ENCODE results near the gene TCN2.
"Not testable (repeated sequence)": the region's sequence is repeated elsewhere in the genome, so short reads cannot be mapped to it uniquely, and the experiment has no call there.

TCN2 gene

DNA sequence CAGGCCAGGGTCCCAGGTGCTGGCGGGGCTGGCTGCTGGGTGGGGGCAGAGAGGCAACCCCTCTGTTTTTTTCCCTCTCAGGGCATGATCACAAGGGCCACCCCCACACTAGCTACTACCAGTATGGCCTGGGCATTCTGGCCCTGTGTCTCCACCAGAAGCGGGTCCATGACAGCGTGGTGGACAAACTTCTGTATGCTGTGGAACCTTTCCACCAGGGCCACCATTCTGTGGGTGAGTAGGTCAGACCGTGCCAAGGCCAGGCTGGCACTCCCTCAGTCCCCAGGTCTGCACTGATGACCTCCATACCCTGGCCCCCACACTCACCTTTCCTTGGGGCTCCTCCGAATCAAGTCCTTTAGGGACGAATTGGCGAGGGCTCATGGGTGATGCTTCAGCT lies 7.3 kb downstream of the TCN2 start:
- DNase-seq: no peak

DNA sequence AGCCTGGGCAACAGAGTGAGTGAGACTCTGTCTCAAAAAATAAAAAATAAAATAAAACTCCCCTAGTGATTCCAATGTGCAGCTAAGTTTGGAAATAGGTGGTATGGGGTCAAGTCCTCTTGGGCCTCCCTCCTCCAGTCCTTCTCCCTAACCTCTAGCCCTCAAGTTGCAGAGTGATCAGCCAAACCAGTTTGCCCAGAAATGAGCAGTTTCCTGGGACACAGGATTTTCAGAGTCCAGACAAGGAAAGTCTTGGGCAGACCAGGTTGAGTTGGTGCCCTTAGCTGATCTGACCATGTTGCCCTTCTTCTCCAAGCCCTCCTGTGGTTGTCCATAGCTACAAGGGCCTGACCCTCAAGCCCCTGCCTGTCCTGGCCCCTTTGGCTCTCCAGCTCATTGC lies 7.9 kb downstream of the TCN2 start:
- DNase-seq: no peak

DNA sequence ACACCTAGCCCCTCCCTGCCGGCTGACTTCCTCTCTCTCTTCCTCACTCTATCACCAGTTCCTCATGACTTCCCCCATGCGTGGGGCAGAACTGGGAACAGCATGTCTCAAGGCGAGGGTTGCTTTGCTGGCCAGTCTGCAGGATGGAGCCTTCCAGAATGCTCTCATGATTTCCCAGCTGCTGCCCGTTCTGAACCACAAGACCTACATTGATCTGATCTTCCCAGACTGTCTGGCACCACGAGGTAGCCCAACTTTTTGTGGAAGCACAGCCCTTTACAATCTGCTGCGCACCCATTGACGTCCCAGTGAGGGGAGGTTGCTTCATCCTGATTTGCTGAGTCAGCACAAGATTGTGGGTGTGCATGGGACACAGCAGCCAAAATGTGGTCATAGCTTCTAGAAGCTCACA lies 8.6 kb downstream of the TCN2 start:
- no peak for DNase-seq

DNA sequence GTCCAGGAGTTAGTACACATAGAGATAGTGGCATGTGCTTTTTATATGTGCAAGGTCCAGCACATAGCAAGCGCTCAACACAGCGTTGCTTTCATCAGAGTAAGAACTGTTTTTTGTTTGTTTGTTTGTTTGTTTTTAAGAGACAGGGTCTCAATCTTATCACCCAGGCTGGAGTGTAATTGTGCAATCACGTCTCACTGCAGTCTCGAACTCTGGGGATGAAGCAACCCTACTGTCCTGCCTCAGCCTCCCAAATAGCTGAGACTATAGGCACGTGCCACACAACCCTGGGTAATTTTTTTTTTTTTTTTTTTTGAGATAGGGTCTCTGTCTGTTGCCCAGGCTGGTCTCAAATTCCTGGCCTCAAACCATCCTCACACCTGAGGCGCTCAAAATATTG lies 10.8 kb downstream of the TCN2 start:
- DNase-seq: no peak

DNA sequence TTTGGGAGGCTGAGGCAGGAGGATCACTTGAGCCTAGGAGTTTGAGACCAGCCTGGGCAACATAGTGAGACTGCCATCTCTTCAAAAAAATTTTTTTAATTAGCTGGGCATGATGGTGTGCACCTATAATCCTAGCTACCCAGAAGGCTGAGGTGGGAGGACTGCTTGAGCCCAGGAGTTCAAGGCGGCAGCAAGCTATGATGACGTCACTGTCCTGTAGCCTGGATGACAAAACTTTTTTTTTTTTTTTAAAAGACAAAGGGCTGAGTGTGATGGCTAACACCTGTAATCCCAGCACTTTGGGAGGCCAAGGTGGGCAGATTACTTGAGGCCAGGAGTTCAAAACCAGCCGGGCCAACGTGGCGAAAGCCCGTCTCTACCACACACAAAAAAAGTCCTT lies 12.9 kb downstream of the TCN2 start:
- DNase-seq: not testable (repeated sequence)

DNA sequence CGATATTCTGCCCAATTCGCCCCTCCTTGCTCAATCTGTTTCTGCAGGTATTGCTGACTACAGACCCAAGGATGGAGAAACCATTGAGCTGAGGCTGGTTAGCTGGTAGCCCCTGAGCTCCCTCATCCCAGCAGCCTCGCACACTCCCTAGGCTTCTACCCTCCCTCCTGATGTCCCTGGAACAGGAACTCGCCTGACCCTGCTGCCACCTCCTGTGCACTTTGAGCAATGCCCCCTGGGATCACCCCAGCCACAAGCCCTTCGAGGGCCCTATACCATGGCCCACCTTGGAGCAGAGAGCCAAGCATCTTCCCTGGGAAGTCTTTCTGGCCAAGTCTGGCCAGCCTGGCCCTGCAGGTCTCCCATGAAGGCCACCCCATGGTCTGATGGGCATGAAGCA lies 19.4 kb downstream of the TCN2 start:
- DNase-seq: no peak

DNA sequence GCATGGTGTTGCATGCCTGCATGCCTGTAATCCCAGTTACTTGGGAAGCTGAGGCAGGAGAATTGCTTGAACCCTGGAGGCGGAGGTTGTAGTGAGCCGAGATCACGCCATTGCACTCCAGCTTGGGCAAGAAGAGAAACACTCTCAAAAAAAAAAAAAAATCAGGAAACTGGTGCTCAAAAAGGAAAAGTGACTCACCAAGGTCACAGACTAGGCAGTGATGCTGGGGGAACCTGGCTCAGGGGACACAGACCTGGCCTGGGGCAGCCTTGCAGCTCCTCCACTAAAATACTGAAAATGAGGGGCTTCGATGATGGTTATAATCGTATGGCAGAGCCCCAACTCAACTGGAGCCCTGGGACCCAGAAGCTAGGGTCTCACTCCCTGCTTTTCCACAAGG lies 20.5 kb downstream of the TCN2 start:
- no peak for DNase-seq

DNA sequence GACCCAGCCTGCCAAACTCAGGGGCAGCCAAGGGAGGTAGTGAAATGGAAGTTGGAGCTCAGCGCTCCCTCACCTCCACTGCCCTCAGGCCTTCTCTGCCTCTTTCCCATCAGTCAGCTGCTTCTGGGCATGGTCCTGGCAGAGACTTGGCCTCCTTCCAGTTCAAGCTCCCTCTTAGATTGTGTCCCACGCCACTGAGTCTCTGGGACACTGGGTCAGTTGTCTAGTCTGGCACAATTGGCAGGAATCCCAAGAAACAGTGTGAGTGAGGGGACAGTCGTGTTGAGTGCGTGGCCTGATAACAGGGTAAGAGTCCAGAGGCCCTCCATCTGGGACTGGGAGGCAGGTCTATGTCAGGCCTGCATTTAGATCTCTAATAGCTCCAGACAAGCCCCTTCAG lies 21.5 kb downstream of the TCN2 start:
- DNase-seq: no peak

DNA sequence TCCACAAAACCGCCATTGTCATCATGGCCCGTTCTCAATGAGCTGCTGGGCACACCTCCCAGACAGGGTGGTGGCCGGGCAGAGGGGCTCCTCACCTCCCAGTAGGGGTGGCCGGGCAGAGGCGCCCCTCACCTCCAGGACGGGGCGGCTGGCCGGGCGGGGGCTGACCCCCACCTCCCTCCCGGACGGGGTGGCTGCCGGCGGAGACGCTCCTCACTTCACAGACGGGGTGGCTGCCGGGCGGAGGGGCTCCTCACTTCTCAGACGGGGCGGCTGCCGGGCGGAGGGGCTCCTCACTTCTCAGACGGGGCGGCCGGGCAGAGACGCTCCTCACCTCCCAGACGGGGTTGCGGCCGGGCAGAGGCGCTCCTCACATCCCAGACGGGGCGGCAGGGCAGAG lies 24.5 kb downstream of the TCN2 start:
- DNase-seq: not testable (repeated sequence)

DNA sequence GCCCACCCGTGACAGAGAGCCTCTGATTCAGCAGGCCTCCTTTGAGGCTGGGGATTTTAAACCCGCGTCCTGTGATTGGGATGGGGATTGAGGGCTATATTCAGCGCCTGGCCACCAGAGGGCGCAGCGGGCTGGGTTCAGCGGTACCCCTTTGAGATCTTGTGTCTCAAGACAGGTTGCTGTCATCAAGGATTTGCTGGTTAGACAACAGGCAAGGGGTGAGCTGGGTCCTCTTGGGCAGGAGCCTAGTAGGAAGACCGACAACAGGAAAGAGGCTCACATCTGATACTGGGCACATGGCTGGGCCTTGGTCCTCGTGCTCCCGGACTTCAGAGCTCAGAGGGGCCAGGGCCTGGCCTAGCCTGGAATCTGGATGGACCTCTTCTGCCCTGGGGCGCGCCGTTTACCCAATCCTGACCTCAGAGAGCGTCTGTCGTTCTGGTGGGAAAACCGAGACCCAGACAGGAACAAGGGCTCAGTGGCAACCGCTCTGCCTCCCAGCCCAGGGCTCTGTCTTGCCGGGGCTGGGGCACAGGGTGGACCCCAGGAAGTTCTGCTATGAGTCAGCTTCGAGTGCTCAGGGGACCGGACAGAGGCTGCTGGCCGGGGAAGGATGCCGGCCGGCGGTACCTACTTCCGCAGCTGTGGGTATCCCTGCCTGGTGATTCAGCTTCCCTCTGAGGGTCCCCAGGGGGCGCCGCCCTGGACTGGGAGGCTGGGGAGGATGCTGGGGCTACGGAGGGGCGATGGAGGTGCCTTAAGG lies 27.7 kb downstream of the TCN2 start:
- peak; percentile 63 for DNase-seq

DNA sequence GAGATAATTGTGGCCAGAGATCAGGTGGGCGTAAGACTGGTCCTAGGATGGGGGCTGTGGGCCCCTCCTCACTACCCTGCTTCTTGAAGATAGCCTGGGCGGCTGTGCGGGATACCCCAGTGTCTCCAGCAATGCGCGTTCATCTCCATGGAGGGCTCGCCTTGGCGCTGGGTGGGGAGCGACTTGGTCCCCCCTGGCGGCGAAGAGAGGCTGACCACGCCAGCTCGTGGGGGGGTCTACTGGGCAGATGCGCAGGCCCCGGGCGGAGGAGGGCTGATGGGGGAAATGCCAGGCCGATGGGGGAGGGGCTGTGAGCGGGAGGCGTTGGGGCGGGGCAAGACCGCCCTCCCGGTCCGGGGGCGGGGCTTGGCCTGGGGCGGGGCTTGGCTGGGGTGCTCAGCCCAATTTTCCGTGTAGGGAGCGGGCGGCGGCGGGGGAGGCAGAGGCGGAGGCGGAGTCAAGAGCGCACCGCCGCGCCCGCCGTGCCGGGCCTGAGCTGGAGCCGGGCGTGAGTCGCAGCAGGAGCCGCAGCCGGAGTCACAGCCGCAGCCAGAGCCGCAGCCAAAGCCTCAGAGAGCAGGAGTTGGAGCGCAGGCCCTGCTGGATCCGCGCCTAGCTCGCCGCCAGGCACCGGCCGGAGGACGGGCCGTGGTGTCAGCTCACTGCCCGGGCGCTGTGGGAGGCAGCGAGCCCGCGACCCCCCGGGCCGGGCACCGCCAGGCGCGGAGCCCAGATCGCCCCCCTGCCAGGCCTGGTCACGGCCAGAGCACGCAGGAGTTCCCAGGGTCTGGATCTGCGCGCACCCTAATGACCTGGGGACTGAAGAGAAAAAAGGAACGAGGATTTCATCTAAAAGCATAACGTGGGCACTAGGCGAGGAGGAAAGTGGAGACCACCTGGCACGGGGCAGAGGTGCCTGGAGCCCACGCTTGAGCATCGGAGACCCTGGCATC lies 28.6 kb downstream of the TCN2 start, which contains the start of gene SLC35E4:
TSS of gene SLC35E4 (plus strand) at position 509 of the 953 bp plus-strand sequence. CDS start 670 bp downstream, outside the sequence.
- peak; percentile 55 for DNase-seq

DNA sequence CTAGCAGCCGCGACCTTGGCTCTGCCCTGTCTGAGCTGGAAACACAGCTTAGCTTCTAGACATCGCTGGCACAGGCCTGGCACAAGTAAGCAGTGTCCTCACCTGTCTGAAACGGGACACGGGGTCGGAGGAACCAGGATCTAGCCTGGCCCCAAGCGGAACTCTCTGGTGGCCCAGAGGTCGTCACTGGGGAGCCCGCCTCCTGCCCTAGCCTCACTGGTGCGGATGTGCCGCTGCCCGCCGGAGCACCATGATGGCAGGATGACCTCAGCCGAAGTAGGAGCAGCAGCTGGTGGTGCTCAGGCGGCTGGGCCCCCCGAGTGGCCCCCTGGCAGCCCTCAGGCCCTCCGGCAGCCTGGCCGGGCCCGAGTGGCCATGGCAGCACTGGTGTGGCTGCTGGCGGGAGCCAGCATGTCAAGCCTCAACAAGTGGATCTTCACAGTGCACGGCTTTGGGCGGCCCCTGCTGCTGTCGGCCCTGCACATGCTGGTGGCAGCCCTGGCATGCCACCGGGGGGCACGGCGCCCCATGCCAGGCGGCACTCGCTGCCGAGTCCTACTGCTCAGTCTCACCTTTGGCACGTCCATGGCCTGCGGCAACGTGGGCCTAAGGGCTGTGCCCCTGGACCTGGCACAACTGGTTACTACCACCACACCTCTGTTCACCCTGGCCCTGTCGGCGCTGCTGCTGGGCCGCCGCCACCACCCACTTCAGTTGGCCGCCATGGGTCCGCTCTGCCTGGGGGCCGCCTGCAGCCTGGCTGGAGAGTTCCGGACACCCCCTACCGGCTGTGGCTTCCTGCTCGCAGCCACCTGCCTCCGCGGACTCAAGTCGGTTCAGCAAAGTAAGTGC lies 29.5 kb downstream of the TCN2 start:
- DNase-seq: no peak

DNA sequence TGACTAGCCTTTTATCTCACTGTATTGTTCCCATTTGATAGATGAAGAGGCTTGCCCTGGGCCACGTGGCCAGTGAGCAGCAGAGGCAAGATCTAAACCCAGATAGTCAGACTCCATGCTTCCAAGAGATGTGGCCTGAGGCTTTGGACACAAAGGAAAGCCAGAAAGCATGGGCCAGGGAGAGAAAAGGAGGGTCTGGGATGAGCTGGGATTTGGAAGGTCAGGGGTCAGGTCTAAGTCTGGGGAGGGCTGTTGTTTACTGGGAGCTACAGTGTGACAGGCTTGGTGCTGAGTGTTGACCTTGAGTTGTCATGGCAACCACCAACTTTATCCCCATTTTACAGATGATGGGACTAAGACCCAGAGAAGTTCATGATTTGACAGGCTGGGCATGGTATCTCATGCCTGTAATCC lies 30.7 kb downstream of the TCN2 start:
- no peak for DNase-seq

DNA sequence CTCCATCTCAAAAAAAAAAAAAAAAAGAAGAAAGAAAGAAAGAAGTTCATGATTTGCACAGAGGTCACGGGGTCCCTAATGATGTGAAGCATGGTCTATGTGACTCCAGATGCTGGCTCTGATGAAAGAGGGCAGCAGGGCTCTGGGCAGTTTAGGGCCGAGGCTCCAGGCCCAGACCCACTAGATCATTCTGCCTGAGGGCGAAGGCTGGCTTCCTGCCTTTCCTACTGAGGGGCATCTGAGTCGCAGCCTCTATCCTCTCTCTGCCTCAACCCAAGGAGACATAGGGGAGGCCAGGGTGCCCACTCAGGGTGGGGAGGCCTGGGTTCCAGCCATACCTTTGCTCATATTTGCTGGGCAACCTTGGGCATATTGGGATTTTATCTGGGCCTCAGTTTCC lies 33.4 kb downstream of the TCN2 start:
- DNase-seq: no peak

DNA sequence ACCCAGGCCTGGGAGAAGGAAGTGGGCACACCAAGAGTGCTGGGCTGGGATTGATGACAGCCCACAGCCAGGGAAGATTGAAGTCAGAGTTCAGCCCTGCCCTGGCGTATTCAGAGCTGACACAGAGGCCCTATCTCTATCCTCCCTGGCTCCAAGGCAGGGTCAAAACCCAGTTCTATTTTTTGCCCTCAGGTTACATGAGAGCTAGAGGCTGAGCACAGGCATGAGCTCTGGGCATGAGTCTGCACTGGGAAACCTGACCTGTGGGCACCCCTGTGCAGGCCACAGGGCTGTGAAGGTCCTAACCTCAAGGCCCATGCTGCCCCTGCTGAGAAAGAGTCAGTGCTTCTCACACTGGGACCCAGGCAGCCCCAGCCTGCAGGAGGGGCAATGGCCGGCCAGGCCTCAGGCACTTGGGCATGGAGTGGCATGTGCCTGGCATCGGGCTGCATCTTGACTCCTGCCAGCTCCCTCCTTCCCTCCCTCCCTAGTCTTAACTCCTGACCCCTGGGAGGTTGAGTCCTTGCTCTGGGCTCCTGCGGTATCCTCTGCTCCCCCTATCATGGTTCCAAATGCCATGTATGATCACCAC lies 34.0 kb downstream of the TCN2 start:
- peak; percentile 18 for DNase-seq

DNA sequence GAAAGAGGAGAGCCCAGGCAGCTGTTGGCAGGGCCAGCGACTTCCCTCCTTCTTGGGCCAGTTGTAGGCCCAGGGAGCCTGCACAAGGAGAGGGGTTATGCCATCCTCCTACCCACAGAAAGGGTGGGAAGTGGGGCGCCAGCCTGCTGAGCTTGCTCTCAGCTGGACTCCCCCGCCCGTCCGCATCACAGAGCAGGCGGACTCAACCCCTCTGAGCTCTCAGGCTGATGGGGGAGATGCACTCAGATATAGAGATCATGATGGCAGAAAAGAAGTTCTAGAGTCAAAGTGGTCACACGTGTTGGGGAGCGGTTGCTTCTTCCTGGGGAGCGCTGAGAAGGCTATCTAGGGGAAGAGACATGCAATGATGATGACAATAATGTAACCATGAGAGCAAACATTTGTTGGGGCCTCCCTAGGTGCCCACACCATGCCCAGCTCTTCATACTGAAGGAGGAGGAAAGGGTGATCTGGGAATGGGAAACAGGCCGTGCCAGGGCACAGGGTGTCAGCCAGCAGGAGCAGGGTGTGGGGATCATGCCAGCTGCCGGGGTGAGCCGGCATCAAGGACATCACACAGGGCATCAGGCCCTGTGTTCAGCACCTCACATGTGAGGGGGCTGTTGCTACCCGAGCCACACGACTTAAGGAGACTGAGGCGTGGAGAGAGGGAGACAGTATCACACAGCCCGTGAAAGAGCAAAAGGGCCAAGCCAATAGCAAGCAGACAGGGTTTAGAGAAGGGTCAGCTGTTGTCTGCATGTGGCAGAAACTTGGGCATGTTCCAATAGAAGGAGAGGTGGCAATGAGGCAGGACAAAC lies 36.3 kb downstream of the TCN2 start:
- no peak for DNase-seq

DNA sequence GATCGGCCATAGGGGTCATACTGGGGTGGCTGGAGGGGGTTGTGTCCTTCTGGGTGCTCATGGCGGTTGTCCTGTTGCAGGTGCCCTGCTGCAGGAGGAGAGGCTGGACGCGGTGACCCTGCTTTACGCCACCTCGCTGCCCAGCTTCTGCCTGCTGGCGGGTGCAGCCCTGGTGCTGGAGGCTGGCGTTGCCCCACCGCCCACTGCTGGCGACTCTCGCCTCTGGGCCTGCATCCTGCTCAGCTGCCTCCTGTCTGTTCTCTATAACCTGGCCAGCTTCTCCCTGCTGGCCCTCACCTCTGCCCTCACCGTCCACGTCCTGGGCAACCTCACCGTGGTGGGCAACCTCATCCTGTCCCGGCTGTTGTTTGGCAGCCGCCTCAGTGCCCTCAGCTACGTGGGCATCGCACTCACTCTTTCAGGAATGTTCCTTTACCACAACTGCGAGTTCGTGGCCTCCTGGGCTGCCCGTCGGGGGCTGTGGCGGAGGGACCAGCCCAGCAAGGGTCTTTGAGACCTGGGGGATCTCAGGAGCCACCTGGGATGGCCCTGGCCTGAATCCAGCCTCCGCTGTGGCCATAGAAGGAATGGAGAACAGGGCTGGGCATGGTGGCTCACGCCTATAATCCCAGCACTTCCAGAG lies 39.7 kb downstream of the TCN2 start:
- no peak for DNase-seq

DNA sequence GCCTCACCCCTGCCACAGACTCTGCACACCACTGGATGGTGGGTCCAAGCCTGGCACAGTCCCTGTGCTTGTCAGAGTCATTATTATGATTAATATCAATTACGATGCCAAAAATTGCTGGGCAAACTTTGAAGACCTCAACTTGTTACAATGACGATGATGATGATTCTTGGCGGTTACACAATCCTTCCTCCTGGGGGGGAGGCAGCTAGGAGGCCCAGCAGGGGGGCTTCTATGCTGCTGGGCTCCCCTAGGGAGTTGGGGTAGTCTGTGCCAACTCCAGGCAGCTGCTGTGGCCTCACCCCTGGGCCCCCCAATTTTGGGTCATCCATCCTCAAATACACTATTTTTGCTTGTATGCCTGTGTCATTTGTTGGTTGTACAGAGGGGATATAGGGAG lies 40.6 kb downstream of the TCN2 start:
- no peak for DNase-seq

DNA sequence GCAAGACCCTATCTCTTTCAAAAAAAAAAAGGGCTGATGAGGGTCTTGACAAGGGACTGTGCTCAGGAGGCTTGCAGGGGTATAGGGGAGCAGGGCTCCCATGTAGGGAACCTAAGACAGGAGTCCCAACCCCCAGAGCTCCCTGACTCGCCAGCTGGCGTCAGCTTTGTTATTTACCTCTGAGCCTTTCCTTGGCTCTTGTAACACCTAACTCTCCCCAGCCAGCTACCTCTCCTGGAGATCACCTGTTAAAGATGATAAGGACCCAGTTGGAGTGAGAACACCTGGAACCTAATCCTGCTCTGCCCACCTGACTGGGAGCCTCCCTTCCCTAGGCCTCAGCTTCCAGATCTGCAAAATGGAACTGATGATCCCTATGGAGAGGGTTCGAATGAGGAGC lies 41.9 kb downstream of the TCN2 start:
- no peak for DNase-seq

DNA sequence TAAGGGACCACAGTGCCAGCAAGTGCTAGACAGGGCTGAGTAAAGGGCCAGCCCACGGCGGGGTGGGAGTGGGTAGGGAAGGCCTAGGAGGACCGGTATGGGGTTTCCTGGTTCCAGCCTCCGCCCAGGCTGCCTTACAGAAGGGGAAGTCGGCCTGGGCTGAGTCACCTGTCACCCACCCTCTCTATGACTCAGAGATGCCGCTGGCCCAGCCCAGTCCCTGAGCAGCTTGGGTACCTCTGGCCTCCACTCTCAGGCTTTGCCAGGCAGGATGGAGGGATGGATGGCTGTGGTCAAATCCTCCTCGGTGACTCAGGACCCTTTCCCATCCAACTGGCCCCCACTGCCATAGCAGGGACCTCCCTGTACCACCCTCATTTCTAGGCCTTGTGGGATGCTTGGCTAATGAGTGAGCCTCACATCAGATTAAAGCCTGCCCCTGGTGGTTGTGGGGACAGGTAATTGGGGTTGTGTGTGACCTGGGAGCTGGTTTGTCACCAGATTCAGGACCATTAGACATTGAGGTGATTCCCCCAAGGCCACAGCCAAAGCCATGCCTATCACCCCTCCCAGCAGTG lies 42.5 kb downstream of the TCN2 start:
- peak; percentile 68 for DNase-seq

All from NCI-H226 (cell line).